Stimulated activated CD4-positive, alpha-beta T cell treated with anti-CD3 and anti-CD28 coated beads, Interleukin-12 subunit alpha, Interleukin-12 subunit beta, amount 100 ng/mL, for 48 hours (primary cell): ENCODE data around the gene PDE10A.

ENCODE experiments used
- DNase-seq, 3 donors: peaks; one replicate each; pipeline ENCODE4 v3.0.0-alpha.2; 2020; ENCODE audit warnings: low read depth in 2 of 3, low spot score in 1 of 3

The PDE10A gene

GRCh38 chr6:165662749-165663376, at the start of gene PDE10A:
TSS of gene PDE10A (minus strand) at chr6:165663241. CDS start at chr6:165662811, 430 bp downstream.
- no peak for DNase-seq

- DNase-seq, result no peak
Measured at GRCh38 chr6:165708985-165709576, 46.0 kb upstream of the PDE10A start.

GRCh38 chr6:165707067-165707853, 44.2 kb upstream of the PDE10A start:
- no peak for DNase-seq

- no peak for DNase-seq
Measured at GRCh38 chr6:165705941-165706340, 42.9 kb upstream of the PDE10A start.

DNA sequence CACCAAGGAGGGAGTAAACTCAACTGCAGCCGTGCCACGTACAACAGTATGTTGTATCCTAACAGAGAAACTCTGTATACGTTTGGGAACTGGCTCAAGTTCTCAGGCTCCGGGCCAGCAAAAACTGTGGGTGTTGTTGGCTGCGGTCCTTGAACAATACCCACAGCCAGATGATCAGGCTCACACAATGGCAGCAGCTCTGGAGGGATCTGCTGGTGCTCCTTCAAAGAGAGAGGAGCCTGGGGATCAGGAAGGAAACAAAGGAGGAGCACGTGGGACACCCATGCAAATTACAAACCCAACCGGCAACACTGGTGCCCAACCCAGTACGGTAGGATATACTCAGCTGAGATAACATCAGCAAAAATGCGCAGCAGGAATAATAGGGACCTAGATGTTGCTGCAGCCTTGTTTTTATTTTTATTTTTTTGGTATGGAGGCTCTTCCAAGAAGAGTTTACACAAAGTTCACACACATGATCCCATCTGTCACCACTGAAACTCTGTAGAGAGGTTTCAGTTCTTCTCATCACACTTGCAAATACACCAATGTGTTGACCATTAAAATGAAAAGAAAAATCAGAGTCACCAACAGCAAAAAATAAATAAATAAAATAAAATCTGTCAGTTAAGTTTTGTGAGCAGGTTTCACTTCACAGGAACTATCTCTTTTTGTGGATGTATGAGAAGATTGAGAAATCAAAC, 41.2 kb upstream of the PDE10A start:
- no peak for DNase-seq

DNA sequence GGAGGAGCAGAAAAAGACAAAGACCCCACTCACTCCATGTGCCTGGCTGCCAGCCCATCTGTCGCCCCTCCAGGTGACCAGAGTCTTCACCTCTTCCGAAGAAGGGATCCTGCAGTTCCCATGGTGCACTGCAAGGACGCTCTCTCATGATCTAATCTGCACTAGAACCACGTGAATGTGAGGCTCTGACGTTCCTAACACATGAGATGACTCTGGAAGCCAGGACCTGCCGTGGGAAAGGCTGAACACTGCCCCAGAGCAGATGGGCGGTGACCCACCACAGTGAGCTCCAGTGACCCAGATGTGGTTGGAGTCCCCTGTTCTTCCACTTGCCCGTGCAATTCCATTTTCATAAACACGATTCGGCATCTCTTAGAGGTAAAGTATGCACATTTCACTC, 39.6 kb upstream of the PDE10A start:
- DNase-seq, result no peak

DNA sequence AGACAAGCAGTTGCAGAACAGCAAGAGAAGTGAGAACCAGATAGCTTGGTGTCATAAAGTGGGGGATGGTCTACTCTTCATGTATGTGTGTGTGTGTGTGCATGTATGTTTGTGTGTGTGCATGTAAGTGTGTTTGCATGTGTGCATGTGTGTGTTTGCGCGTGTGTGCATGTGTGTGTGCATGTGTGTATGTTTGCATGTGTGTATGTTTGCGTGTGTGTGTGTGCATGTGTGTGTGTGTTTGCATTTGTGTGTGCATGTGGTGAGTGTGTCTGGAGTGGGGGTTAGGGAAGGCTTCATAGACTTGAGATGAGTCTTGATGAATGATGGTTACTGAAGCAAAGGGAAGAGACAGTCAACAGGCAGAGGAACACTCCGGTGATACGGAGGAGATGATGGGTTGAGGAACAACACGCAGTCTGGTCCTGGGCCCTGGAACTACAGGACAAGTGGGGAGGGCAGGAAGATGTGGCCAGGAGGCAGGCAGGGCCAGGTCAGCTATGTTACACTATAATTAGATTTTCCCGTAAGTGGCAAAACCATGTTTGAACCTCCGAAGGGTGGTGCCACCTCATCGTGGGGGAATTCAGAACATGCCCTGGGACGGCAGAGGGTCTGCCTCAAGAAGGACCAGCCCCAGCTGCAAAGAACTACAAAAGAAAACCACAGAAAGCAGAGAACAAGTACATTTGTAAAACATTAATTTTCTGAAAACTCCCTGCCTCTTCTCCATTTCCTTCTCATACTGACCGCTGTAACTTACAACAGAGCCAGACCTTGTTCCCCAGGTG, 38.7 kb upstream of the PDE10A start:
- DNase-seq, result no peak

DNA sequence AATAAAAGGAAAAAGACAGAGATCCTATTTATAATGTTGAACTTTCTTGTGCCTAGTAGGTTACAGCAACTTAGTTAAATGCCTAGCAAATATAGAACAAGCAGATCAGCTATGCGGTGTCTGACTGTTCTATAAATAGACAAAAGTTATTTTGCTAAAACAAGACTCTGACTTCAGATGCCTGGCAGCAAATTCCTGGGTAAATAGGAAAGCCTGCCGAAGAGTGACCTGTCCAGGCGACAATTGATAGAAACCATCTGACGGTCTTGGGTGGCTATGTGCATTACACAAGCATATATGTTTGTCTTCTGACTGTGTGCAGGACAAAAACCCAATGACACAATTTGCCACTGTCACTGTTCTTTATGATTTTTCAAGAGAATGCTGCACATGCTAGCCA, 38.0 kb upstream of the PDE10A start:
- no peak for DNase-seq

DNA sequence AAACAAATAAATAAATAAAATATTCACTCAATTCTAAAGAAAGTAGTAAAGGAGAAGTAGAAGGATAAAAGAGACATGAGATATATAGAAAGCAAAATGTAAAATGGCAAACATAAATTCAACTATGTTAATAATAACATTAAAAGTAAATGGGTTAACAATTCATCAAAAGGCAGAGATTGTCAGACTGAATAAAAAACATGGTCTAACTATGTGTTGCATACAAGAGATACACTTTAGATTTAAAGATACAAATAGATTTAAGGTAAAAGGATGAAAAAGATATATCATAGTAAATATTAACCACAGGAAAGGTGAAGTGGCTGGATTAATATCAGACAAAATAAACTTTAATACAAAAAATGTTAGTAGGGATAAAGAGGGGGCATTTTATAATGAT, 35.8 kb upstream of the PDE10A start:
- DNase-seq, result no peak

- no peak for DNase-seq
Measured at GRCh38 chr6:165697171-165697570, 34.1 kb upstream of the PDE10A start.

GRCh38 chr6:165695722-165696515, 32.9 kb upstream of the PDE10A start:
- no peak for DNase-seq

- no peak for DNase-seq
Measured at GRCh38 chr6:165694296-165694695, 31.3 kb upstream of the PDE10A start.

DNA sequence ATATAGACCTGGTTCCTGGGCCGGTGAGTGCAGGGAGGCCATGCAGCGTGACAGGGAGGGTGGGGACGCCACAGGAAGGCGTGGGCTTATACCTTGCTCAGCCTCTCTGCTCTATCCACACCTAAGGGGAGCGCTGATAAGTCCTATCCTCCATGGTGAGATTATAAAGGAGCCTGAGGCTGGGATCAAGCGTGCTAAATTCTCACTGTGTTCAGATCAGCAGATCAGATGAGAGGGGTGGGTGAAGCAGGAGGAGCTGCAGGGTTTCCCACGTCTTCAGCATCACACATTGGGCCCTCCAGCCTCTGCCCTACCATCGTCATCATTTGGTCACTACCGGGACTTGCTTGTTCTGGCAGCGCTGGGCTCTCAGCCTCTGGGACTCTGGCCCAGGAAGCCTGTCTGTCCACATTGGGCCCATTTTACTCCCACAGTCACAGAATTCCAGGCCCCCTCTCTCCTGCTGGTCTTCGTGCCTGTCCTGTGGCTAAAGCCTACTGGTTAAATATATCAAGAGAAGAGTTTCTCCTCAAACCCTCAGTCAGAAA, 29.1 kb upstream of the PDE10A start:
- DNase-seq, result no peak

GRCh38 chr6:165689699-165690098, 26.7 kb upstream of the PDE10A start:
- DNase-seq, result no peak

GRCh38 chr6:165686596-165687365, 23.7 kb upstream of the PDE10A start:
- DNase-seq, result no peak

DNA sequence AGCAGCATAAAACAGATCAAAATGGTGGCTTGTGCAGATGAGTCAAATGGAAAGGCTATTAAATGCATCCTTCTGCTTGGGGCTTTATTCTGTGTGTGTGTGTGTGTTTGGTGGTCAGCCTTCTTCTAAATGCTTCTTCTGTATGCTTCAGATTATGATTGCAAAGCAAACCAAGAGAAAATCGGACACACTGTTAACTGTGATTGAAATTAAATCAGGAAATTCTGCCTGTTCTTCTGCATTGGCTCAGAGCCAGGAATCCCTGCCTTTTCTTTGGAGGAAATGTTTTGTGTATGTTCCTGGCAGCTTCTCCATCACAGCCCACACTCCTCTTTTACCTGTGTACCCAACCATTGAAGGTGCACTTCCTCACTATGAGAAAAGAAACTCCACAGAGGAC, 22.3 kb upstream of the PDE10A start:
- DNase-seq, result no peak

DNA sequence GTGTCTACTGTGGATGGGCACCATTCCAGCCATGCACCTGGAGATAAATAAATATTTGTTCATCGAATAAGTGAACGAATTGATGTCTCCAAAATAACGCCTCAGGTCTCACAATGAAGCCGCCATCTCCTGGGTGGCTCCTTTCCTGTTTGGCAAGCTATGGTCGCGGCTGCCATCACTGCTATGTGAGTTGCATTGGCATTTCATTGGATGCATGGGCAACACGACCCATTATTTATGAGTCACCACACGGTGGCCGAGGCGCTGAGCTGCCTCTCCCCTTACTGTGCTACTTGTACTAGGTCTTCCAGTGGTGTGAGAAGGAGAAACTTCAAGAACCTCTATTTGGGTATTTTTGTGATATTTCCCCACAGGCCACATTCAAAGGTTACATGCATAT, 21.3 kb upstream of the PDE10A start:
- no peak for DNase-seq

- DNase-seq, result no peak
Measured at GRCh38 chr6:165680975-165681374, 17.9 kb upstream of the PDE10A start.

DNA sequence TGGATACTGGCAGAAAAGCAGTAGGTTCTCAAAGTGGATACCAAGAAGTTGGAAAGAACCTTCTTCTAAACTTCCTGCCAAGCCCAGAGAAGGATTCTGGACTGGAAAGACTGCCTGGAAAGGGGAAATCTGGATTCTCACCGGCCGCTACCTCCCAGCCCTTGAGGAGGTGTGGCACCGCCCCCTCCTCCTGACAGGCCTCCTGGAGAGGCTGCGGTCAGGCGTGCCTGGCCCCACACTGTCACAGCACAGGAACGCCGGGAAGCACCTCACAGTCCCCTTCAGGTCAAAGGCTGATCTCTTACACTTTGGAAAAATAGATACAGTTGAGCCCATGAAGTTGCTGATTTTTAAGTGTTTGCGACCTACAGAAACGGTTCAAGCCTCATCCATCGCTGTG, 16.3 kb upstream of the PDE10A start:
- DNase-seq, result no peak
